H9 (cell line): ENCODE measurements around the gene OVOL3. TPM values are rescaled to one million over a fixed set of nuclear protein-coding genes. Genes with fewer than 3 reads are reported as not detected.

Experiments used
- DNase-seq: peaks from one replicate; pipeline ENCODE4 v3.0.0-alpha.2; 2017
- H2AFZ ChIP-seq: one replicate; pipeline ENCODE4 v1.6.1; 2013; ENCODE audit warnings: mild to moderate bottlenecking, low read length, control low read depth, moderate library complexity
- H2AK5ac ChIP-seq: 2 replicates; pipeline ENCODE4 v1.6.1; 2013; ENCODE audit warnings: low read length, control low read depth, mixed read lengths; ENCODE audit not compliant: insufficient read length
- H2BK120ac ChIP-seq: one replicate; pipeline ENCODE4 v1.6.1; 2013; ENCODE audit warnings: low read depth, mild to moderate bottlenecking, low read length, control low read depth, inconsistent platforms; ENCODE audit not compliant: poor library complexity, severe bottlenecking
- H2BK12ac ChIP-seq: 2 replicates; pipeline ENCODE4 v1.6.1; 2013; ENCODE audit warnings: low read length, control low read depth, mixed read lengths, low read depth; ENCODE audit not compliant: insufficient read length
- H2BK15ac ChIP-seq: 2 replicates; pipeline ENCODE4 v1.6.1; 2013; ENCODE audit warnings: low read depth, low read length, control low read depth
- H2BK20ac ChIP-seq: one replicate; pipeline ENCODE4 v1.6.1; 2013; ENCODE audit warnings: low read depth, mild to moderate bottlenecking, low read length, control low read depth, inconsistent platforms; ENCODE audit not compliant: poor library complexity, severe bottlenecking
- H2BK5ac ChIP-seq: 2 replicates; pipeline ENCODE4 v1.6.1; 2013; ENCODE audit warnings: low read length, control low read depth, mixed read lengths; ENCODE audit not compliant: insufficient read length
- H3K14ac ChIP-seq: 2 replicates; pipeline ENCODE4 v1.6.1; 2013; ENCODE audit warnings: low read length, control low read depth; ENCODE audit not compliant: insufficient read depth
- H3K18ac ChIP-seq: 2 replicates; pipeline ENCODE4 v1.6.1; 2013; ENCODE audit warnings: low read depth, mild to moderate bottlenecking, mixed read lengths, low read length, control low read depth; ENCODE audit not compliant: insufficient read length
- H3K23ac ChIP-seq: 2 replicates; pipeline ENCODE4 v1.6.1; 2013; ENCODE audit warnings: low read length, control low read depth, mixed read lengths, low read depth; ENCODE audit not compliant: insufficient read length
- H3K23me2 ChIP-seq: 2 replicates; pipeline ENCODE4 v1.6.1; 2013; ENCODE audit warnings: low read depth, mild to moderate bottlenecking, mixed read lengths, low read length, control low read depth; ENCODE audit not compliant: insufficient read length, poor library complexity, severe bottlenecking
- H3K27ac ChIP-seq: 2 replicates; pipeline ENCODE4 v1.5.1; 2013; ENCODE audit warnings: low read length, control low read depth, mixed read lengths, low read depth; ENCODE audit not compliant: insufficient read length
- H3K27me3 ChIP-seq: 2 replicates; pipeline ENCODE4 v1.6.1; 2013; ENCODE audit warnings: low read length, control low read depth, inconsistent platforms; ENCODE audit not compliant: insufficient read depth
- H3K4ac ChIP-seq: 2 replicates; pipeline ENCODE4 v1.6.1; 2013; ENCODE audit warnings: low read depth, mild to moderate bottlenecking, control low read depth, inconsistent platforms, low read length, moderate library complexity
- H3K4me1 ChIP-seq: 2 replicates; pipeline ENCODE4 v1.6.1; 2013; ENCODE audit warnings: low read length, control low read depth, inconsistent platforms; ENCODE audit not compliant: insufficient read depth
- H3K4me2 ChIP-seq: 2 replicates; pipeline ENCODE4 v1.6.1; 2013; ENCODE audit warnings: low read length, control low read depth, mixed read lengths; ENCODE audit not compliant: insufficient read length, insufficient read depth
- H3K56ac ChIP-seq: 2 replicates; pipeline ENCODE4 v1.6.1; 2013; ENCODE audit warnings: low read depth, mild to moderate bottlenecking, mixed read lengths, low read length, control low read depth; ENCODE audit not compliant: insufficient read length
- H3K79me1 ChIP-seq: 2 replicates; pipeline ENCODE4 v1.6.1; 2013; ENCODE audit warnings: low read depth, mild to moderate bottlenecking, moderate library complexity, low read length, control low read depth, inconsistent platforms; ENCODE audit not compliant: insufficient read depth, poor library complexity, severe bottlenecking
- H3K79me2 ChIP-seq: 2 replicates; pipeline ENCODE4 v1.6.1; 2013; ENCODE audit warnings: low read length, control low read depth, inconsistent platforms; ENCODE audit not compliant: insufficient read depth
- H3K9ac ChIP-seq: 2 replicates; pipeline ENCODE4 v1.6.1; 2013; ENCODE audit warnings: low read length, control low read depth, mixed read lengths; ENCODE audit not compliant: insufficient read length; ENCODE audit errors: extremely low read depth
- H3K9me3 ChIP-seq: one replicate; pipeline ENCODE4 v1.6.1; 2013; ENCODE audit warnings: low read depth, low read length, inconsistent platforms; ENCODE audit not compliant: control insufficient read depth
- H3T11ph ChIP-seq: one replicate; pipeline ENCODE4 v1.6.1; 2013; ENCODE audit warnings: mild to moderate bottlenecking, low read length, control low read depth, inconsistent platforms
- H4K20me1 ChIP-seq: one replicate; pipeline ENCODE4 v1.6.1; 2013; ENCODE audit not compliant: control insufficient read depth, insufficient read length, insufficient read depth
- H4K5ac ChIP-seq: 2 replicates; pipeline ENCODE4 v1.6.1; 2013; ENCODE audit warnings: low read depth, mild to moderate bottlenecking, mixed read lengths, low read length, control low read depth; ENCODE audit not compliant: insufficient read length
- H4K8ac ChIP-seq: replicated peaks from 2 replicates; pipeline ENCODE4 v1.6.1; 2013; ENCODE audit warnings: low read length, control low read depth, mixed read lengths, low read depth; ENCODE audit not compliant: insufficient read length
- H4K91ac ChIP-seq: 2 replicates; pipeline ENCODE4 v1.6.1; 2013; ENCODE audit warnings: low read depth, mild to moderate bottlenecking, moderate library complexity, mixed read lengths, low read length, control low read depth; ENCODE audit not compliant: insufficient read length
- H3K27ac Mint-ChIP-seq, 3 experiments: 2 replicates in 2 of 3; 3 replicates in 1 of 3; pipeline ENCODE4 v1.8.0; 2020 to 2021; ENCODE audit warnings: mixed read lengths in 3 of 3, mild to moderate bottlenecking in 1 of 3, moderate library complexity in 1 of 3
- H3K27me3 Mint-ChIP-seq: 2 replicates; pipeline ENCODE4 v1.8.0; 2021; ENCODE audit warnings: low read depth, mild to moderate bottlenecking, moderate library complexity, mixed read lengths
- H3K36me3 Mint-ChIP-seq, 3 experiments: 2 replicates in 2 of 3; 3 replicates in 1 of 3; pipeline ENCODE4 v1.8.0; 2020 to 2021; ENCODE audit warnings: low read depth in 3 of 3, mixed read lengths in 3 of 3; ENCODE audit not compliant: insufficient read depth in 1 of 3
- H3K4me1 Mint-ChIP-seq, 2 experiments: 2 replicates each; pipeline ENCODE4 v1.8.0; 2020; ENCODE audit warnings: mixed read lengths in 2 of 2
- H3K4me3 Mint-ChIP-seq, 2 experiments: 2 replicates in 1 of 2; 3 replicates in 1 of 2; pipeline ENCODE4 v1.8.0; 2020 to 2021; ENCODE audit warnings: mild to moderate bottlenecking in 2 of 2, mixed read lengths in 2 of 2, moderate library complexity in 1 of 2
- H3K9me3 Mint-ChIP-seq, 2 experiments: 2 replicates in 1 of 2; 3 replicates in 1 of 2; pipeline ENCODE4 v1.8.0; 2020; ENCODE audit warnings: mild to moderate bottlenecking in 2 of 2, mixed read lengths in 2 of 2, moderate library complexity in 1 of 2
- WGBS: extraction: QIAGEN DNeasy Blood & Tissue Kit; methylation state at CpG from one replicate; pipeline ENCODE4 v1.1.7; 2013; ENCODE audit warnings: missing lambda C conversion rate, low lambda C conversion rate, mixed read lengths; ENCODE audit not compliant: insufficient read length; ENCODE audit errors: extremely low coverage; 5-methylcytosine and 5-hydroxymethylcytosine counted together
- total RNA-seq: library from RNA; stranded (reverse); gene quantifications from 2 replicates; pipeline ENCODE4 v1.2.1, GENCODE V29; 2021
- TF ChIP-seq, protein P1 (sequence below): fragments of 200-600 bp; sonication (generic); conservative IDR thresholded peaks from 3 replicates; pipeline ENCODE4 v1.8.0; 2021; ENCODE audit warnings: antibody characterized with exemption, mild to moderate bottlenecking

The OVOL3 gene
- total RNA-seq, 1 experiment from 2014 or later, result not detected

DNA sequence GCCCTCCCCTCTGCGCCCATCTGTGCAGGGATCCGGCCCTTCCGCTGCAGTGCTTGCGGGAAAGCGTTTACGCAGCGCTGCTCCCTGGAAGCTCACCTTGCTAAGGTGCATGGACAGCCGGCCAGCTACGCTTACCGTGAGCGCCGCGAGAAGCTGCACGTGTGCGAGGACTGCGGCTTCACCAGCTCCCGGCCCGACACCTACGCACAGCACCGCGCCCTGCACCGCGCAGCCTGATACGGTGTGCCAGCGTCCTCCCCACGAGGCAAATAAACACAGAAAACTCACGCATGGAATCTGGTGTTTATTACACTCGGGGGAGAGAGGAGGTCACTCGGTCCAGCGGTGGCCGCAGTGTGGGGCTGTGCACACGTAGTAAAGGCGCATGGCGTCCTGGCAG is 2.5 kb downstream of the OVOL3 start:
- no CpG with 5 or more reads among the region's 34 CpGs for WGBS
- H4K8ac ChIP-seq, result no peak overlapping the region

More for the DNA sequence above, 2.5 kb downstream of the OVOL3 start:
- Histone ChIP-seq H3T11ph (no peak overlapping the region), H4K5ac (no peak overlapping the region), H3K4me1 (peaks cover 2% of the 10 kb centered on the region; the same call in 1 of the 2 replicates), H3K27ac (no peak overlapping the region), H3K9me3 (no peaks in the 10 kb centered on the region), H4K20me1 (no peaks in the 10 kb centered on the region), H3K56ac (no peak overlapping the region), H3K23me2 (peaks cover 14% of the 10 kb centered on the region), H3K18ac (no peak overlapping the region), H2AK5ac (no peak overlapping the region), H3K14ac (no peak overlapping the region), H3K27me3 (no peaks in the 10 kb centered on the region), H3K79me1 (no peaks in the 10 kb centered on the region), H2AFZ (no peak overlapping the region), H2BK15ac (no peak overlapping the region), H4K91ac (no peak overlapping the region), H3K9ac (no peak overlapping the region), H2BK5ac (no peak overlapping the region), H2BK20ac (no peak overlapping the region), H3K79me2 (no peaks in the 10 kb centered on the region; the same call in 1 of the 2 replicates), H3K23ac (no peak overlapping the region), H3K4ac (no peak overlapping the region), H2BK120ac (no peak overlapping the region), H3K4me2 (peak overlapping the region; percentile 93), H2BK12ac (no peak overlapping the region)
- H3K4me3 Mint-ChIP-seq, result peak overlapping the region; percentile 95 to 99
- peak; percentile 27 for DNase-seq
- TF ChIP-seq, protein P1, sequence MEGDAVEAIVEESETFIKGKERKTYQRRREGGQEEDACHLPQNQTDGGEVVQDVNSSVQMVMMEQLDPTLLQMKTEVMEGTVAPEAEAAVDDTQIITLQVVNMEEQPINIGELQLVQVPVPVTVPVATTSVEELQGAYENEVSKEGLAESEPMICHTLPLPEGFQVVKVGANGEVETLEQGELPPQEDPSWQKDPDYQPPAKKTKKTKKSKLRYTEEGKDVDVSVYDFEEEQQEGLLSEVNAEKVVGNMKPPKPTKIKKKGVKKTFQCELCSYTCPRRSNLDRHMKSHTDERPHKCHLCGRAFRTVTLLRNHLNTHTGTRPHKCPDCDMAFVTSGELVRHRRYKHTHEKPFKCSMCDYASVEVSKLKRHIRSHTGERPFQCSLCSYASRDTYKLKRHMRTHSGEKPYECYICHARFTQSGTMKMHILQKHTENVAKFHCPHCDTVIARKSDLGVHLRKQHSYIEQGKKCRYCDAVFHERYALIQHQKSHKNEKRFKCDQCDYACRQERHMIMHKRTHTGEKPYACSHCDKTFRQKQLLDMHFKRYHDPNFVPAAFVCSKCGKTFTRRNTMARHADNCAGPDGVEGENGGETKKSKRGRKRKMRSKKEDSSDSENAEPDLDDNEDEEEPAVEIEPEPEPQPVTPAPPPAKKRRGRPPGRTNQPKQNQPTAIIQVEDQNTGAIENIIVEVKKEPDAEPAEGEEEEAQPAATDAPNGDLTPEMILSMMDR, result no peak
- H3K4me1 Mint-ChIP-seq, result peaks cover 30 to 41% of the 10 kb centered on the region in 2 experiments
- H3K36me3 Mint-ChIP-seq, result peaks cover 21 to 51% (median 43%) of the 10 kb centered on the region in 3 experiments; a peak in 6 of 7 replicates
- H3K27me3 Mint-ChIP-seq, result peaks cover 3% of the 10 kb centered on the region; the same call in 1 of the 2 replicates
- no peaks in the 10 kb centered on the region; a peak in 1 of 5 replicates for H3K9me3 Mint-ChIP-seq
- no peak overlapping the region for H3K27ac Mint-ChIP-seq
